Activated CD8-positive, alpha-beta memory T cell treated with anti-CD3 and anti-CD28 coated beads, Interleukin-2, amount 50 U/mL, for 1 hour (primary cell): ENCODE measurements around the gene HS2ST1.
A peak's percentile ranks its signal among the peaks of the same experiment; 100 is the strongest.

Source experiments
- DNase-seq: peaks from one replicate; pipeline ENCODE4 v3.0.0-alpha.2; 2020; ENCODE audit errors: extremely low read depth

HS2ST1 gene

GRCh38 chr1:87111659-87112371 lies 197.4 kb downstream of the HS2ST1 start:
- DNase-seq = no peak

GRCh38 chr1:87113313-87113712 lies 198.9 kb downstream of the HS2ST1 start:
- no peak for DNase-seq

- no peak for DNase-seq
These were observed 201.0 kb downstream of the HS2ST1 start for GRCh38 chr1:87115317-87115890.

- no peak for DNase-seq
These were observed 201.5 kb downstream of the HS2ST1 start for GRCh38 chr1:87115891-87116290.

GRCh38 chr1:87117761-87118368 lies 203.4 kb downstream of the HS2ST1 start:
- DNase-seq = no peak

- DNase-seq = no peak
These were observed 205.2 kb downstream of the HS2ST1 start for GRCh38 chr1:87119541-87120140.

- no peak for DNase-seq
These were observed 206.3 kb downstream of the HS2ST1 start for GRCh38 chr1:87120779-87121178.

- DNase-seq = no peak
These were observed 207.3 kb downstream of the HS2ST1 start for GRCh38 chr1:87121711-87122163.

- no peak for DNase-seq
These were observed 207.8 kb downstream of the HS2ST1 start for GRCh38 chr1:87122243-87122642.

- DNase-seq = no peak
These were observed 209.2 kb downstream of the HS2ST1 start for GRCh38 chr1:87123610-87124009.

- DNase-seq = no peak
These were observed 212.6 kb downstream of the HS2ST1 start for GRCh38 chr1:87126886-87127505.

- no peak for DNase-seq
These were observed 213.1 kb downstream of the HS2ST1 start for GRCh38 chr1:87127581-87127980.

- DNase-seq = no peak
These were observed 214.6 kb downstream of the HS2ST1 start for GRCh38 chr1:87129038-87129437.

GRCh38 chr1:87129606-87130005 lies 215.2 kb downstream of the HS2ST1 start:
- DNase-seq = no peak

- DNase-seq = no peak
These were observed 216.0 kb downstream of the HS2ST1 start for GRCh38 chr1:87130438-87130837.

GRCh38 chr1:87131809-87132283 lies 217.4 kb downstream of the HS2ST1 start:
- DNase-seq = peak; percentile 28

- DNase-seq = no peak
These were observed 217.9 kb downstream of the HS2ST1 start for GRCh38 chr1:87132284-87132870.

GRCh38 chr1:87134061-87134460 lies 219.6 kb downstream of the HS2ST1 start:
- DNase-seq = no peak

- no peak for DNase-seq
These were observed 220.3 kb downstream of the HS2ST1 start for GRCh38 chr1:87134625-87135328.

- DNase-seq = no peak
These were observed 220.9 kb downstream of the HS2ST1 start for GRCh38 chr1:87135329-87135712.
